NCI-H2196 (cell line): ENCODE results near the gene CD36.
"Not testable (repeated sequence)": the region's sequence is repeated elsewhere in the genome, so short reads cannot be mapped to it uniquely, and the experiment has no call there.

Experiments
- DNase-seq: peaks from one replicate; lab custom pipeline; 2025; ENCODE audit not compliant: unreplicated experiment; lab: John Stamatoyannopoulos, UW

Gene CD36

GRCh38 chr7:80649011-80649410 lies 10.6 kb downstream of the CD36 start:
- no peak for DNase-seq

GRCh38 chr7:80650030-80650429 lies 11.6 kb downstream of the CD36 start:
- DNase-seq, result no peak

- DNase-seq, result no peak
Observed at GRCh38 chr7:80651471-80651870, 13.0 kb downstream of the CD36 start.

GRCh38 chr7:80653244-80653643 lies 14.8 kb downstream of the CD36 start:
- DNase-seq, result no peak

- no peak for DNase-seq
Observed at GRCh38 chr7:80654887-80655340, 16.5 kb downstream of the CD36 start.

- no peak for DNase-seq
Observed at GRCh38 chr7:80656029-80656428, 17.6 kb downstream of the CD36 start.

GRCh38 chr7:80659120-80660055 lies 20.9 kb downstream of the CD36 start:
- no peak for DNase-seq

- DNase-seq, result no peak
Observed at GRCh38 chr7:80660939-80661338, 22.5 kb downstream of the CD36 start.

GRCh38 chr7:80661729-80662128 lies 23.3 kb downstream of the CD36 start:
- DNase-seq, result no peak

- no peak for DNase-seq
Observed at GRCh38 chr7:80662252-80662651, 23.8 kb downstream of the CD36 start.

GRCh38 chr7:80665526-80665925 lies 27.1 kb downstream of the CD36 start:
- no peak for DNase-seq

GRCh38 chr7:80666376-80666775 lies 27.9 kb downstream of the CD36 start:
- no peak for DNase-seq

GRCh38 chr7:80669367-80669766 lies 30.9 kb downstream of the CD36 start:
- DNase-seq, result not testable (repeated sequence)

- DNase-seq, result no peak
Observed at GRCh38 chr7:80671744-80672143, 33.3 kb downstream of the CD36 start.

GRCh38 chr7:80675090-80675489 lies 36.6 kb downstream of the CD36 start:
- DNase-seq, result no peak

- DNase-seq, result no peak
Observed at GRCh38 chr7:80676404-80676803, 38.0 kb downstream of the CD36 start.

GRCh38 chr7:80677629-80678028 lies 39.2 kb downstream of the CD36 start:
- no peak for DNase-seq

GRCh38 chr7:80678707-80679106 lies 40.3 kb downstream of the CD36 start:
- no peak for DNase-seq

GRCh38 chr7:80679921-80680907 lies 41.8 kb downstream of the CD36 start:
- DNase-seq, result no peak

- DNase-seq, result no peak
Observed at GRCh38 chr7:80681272-80681885, 42.9 kb downstream of the CD36 start.

- no peak for DNase-seq
Observed at GRCh38 chr7:80682744-80683143, 44.3 kb downstream of the CD36 start.
